A549 treated with Mapracorat at 1 μM for 4 hours (cell line): ENCODE data around the gene OR11H7. TPM values are rescaled to one million over a fixed set of nuclear protein-coding genes. Genes with fewer than 3 reads are reported as not detected.

Source experiments
- total RNA-seq: library from RNA; stranded (reverse); fragments of 200-300 nt; extraction: Qiagen RNA extraction; gene quantifications from 5 replicates; pipeline ENCODE4 v1.2.3, GENCODE V29; 2022

The OR11H7 gene
- not detected in 5 replicates for total RNA-seq

DNA sequence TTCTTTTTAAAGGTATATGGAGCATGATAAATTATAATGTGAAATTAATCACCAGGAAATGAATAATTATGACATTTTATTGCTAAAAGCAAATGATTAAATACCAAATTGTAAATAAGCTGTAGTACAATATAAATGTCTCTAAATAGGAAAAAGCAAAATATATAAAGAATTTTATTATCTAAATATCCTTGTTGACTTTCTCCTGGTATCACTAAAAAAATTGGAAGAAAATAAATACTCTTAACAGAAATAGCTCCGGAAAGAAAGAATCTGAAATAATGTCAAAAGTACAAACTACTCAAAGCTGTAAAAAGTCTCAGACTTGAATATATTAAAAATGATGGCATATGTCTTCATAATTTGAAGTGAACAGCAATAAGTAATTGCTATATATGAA, at the start of gene OR11H7:
OR11H7 (plus strand) TSS at position 301 of the 400 bp plus-strand sequence.

DNA sequence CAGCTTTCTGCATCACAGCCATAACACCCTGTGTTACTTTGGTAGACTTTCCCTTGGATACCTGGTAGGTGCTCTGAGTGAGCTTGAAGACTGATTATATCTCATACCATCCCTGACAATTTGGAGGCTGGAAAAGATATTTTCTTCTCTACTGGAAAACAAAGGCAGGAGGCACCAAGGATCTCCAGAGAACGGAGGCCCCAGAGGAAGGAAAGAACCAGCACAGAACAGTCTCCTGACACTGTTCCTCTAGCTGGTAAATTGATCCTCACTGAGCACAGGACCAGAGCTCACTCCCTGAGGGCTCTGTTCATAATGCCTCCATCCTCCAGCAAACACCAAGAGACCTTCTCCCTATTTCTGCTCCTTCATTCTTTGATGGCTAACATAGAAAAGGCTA, 38.2 kb upstream of the OR11H7 start, which contains the start of gene OR11G2:
OR11G2 (plus strand) TSS at position 301 of the 400 bp plus-strand sequence. CDS start 6,542 bp downstream, outside the sequence.

DNA sequence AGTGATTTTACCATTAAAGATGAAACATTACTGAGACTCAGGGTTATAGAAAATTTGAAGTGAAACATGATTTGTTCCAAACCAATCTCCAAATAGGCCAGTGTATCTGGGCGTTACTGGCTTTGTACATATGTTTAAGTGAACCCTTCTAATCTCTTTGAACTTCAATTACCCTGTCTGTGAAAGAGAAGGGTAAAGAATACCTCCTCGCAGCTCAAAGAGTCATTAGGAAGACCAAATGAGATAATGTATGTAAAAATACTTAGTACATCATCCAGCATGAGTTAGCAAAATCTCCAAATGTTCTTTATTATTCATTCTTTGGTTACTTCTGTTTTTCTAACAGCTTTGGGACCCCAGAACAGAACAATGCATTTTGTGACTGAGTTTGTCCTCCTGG, 5.4 kb upstream of the OR11H7 start, which contains the start of gene OR11H6:
OR11H6 (plus strand) TSS at position 301 of the 400 bp plus-strand sequence; CDS start at position 301, 0 bp downstream.

Other genes starting within 250 kb of the OR11H7 start
- not detected in 5 replicates for gene OR4Q2, start 226.8 kb upstream of the OR11H7 start, total RNA-seq
- not detected in 5 replicates for gene OR4K14, start 209.7 kb upstream of the OR11H7 start, total RNA-seq
- gene OR4K13, start 192.9 kb upstream of the OR11H7 start, total RNA-seq, result not detected in 5 replicates
- gene OR4L1, start 168.9 kb upstream of the OR11H7 start, total RNA-seq, result not detected in 5 replicates
- gene OR4K17, start 118.2 kb upstream of the OR11H7 start, total RNA-seq, result not detected in 5 replicates
- gene OR4N5, start 90.2 kb upstream of the OR11H7 start, total RNA-seq, result not detected in 5 replicates
- not detected in 5 replicates for gene OR11G2, start 38.1 kb upstream of the OR11H7 start, total RNA-seq
- gene OR11H6, start 5.3 kb upstream of the OR11H7 start, total RNA-seq, result not detected in 5 replicates
- not detected in 5 replicates for gene OR11H4, start 10.3 kb downstream of the OR11H7 start, total RNA-seq
- 15.1 to 23.6 TPM (median 18.9 TPM) in 5 replicates for gene TTC5, start 77.0 kb downstream of the OR11H7 start, total RNA-seq
- 37.6 to 49.3 TPM (median 39.9 TPM) in 5 replicates for gene CCNB1IP1, start 104.3 kb downstream of the OR11H7 start, total RNA-seq
- 17.5 to 23.7 TPM (median 18.8 TPM) in 5 replicates for gene PARP2, start 114.7 kb downstream of the OR11H7 start, total RNA-seq
- 8.6 to 11.9 TPM (median 10.5 TPM) in 5 replicates for gene TEP1, start 184.5 kb downstream of the OR11H7 start, total RNA-seq
- gene KLHL33, start 207.2 kb downstream of the OR11H7 start, total RNA-seq, result not detected in 5 replicates
- 22.0 to 28.1 TPM (median 24.1 TPM) in 5 replicates for gene OSGEP, start 225.8 kb downstream of the OR11H7 start, total RNA-seq
- 252 to 269 TPM (median 255 TPM) in 5 replicates for gene APEX1, start 226.2 kb downstream of the OR11H7 start, total RNA-seq
- gene PIP4P1, start 232.5 kb downstream of the OR11H7 start, total RNA-seq, result 28.6 to 38.3 TPM (median 32.2 TPM) in 5 replicates
- 144 to 181 TPM (median 147 TPM) in 5 replicates for gene PNP, start 240.4 kb downstream of the OR11H7 start, total RNA-seq